Myocyte (in vitro differentiated cells): ENCODE results near the gene AKT3. TPM values are rescaled to one million over a fixed set of nuclear protein-coding genes. Genes with fewer than 3 reads are reported as not detected.

Experiments
- DNase-seq: peaks from one replicate; pipeline ENCODE4 v3.0.0-alpha.2; 2012; ENCODE audit warnings: low read depth
- total RNA-seq: library from RNA; depleted of rRNA; stranded (reverse); fragments of >200 nt; gene quantifications from 2 replicates; pipeline ENCODE4 v1.2.3, GENCODE V29; 2014

The AKT3 gene
- total RNA-seq, 1 donor from 2014 or later, result 9.4 TPM

- peak; percentile 19 for DNase-seq
Observed at GRCh38 chr1:243471754-243472745, 378.0 kb downstream of the AKT3 start.

GRCh38 chr1:243471026-243471685 lies 378.9 kb downstream of the AKT3 start:
- no peak for DNase-seq

DNA sequence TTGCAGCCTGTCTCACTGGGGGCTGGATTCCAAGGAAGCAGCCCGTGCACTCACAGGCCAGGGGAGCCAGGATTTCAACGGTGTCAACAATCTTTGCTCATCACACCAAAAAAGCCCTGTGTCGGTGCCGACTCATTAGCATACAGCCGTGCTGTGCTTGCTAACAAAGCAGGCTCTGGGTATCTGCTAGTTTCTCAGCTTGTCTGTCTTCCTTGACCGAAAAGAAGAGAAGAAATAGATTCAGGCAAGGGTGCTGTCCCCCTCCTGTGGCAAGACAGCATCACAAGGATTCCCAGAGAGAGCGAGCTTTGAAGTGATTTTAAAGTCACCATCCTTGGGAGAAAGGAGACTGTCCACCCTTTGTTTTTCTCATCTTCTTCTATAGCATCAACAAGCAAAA lies 379.5 kb downstream of the AKT3 start:
- DNase-seq, result no peak

DNA sequence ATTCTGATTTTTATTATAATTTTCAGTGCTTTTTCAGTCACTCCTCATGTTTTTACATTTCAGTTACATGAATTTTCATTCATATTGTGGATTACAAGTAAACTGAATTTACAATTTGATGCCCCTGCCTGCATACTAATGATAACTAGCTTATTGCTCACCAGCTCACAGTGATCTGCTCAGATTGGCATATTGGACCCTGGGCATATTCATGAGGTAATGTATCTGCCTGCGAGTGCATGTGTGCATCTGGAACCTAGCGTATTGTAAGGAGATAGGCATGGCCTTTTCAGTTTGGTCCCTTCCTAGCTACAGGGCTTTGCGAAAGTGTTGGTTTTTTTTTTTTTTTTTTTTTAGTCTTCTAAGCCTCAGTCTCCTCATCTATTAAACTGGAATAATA lies 380.5 kb downstream of the AKT3 start:
- DNase-seq, result no peak

DNA sequence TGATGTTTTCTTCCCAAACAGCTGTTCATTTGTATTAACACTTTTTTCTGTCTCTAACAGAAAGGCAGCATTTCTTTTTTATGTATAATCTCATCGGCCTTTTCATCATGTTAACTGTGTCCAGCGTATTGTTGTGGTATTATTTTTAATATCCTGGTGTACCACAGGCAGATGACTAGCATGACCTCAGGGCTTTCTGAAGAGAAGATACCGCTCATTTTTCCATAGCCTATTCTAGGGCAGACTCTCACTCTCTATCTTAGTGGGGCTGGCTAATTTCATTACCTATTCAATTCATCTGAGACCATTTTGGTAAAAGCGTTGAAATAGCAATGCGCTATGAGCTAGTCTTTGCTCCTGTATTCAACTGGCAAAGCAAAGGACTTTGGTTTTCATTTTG lies 384.3 kb downstream of the AKT3 start:
- DNase-seq, result peak; percentile 54

DNA sequence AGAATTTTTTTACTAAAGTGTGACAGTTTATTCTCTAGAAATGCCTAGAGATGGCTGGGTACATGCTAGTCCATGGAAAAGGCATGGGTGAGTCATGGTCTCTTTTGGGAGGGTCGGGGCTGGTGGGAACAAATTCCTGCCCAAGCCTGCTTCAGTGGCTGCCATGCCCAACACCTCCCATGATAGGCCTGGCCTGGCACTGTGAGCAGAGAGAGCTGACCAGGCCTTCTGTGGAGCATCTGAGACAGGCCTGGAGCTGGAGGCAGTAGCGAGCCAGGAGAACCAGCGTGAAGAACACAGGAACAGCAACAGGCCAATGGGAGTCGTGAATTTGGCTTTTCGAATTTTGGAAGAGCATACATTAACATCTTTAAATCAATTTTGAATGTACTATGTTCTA lies 385.0 kb downstream of the AKT3 start:
- peak; percentile 47 for DNase-seq

DNA sequence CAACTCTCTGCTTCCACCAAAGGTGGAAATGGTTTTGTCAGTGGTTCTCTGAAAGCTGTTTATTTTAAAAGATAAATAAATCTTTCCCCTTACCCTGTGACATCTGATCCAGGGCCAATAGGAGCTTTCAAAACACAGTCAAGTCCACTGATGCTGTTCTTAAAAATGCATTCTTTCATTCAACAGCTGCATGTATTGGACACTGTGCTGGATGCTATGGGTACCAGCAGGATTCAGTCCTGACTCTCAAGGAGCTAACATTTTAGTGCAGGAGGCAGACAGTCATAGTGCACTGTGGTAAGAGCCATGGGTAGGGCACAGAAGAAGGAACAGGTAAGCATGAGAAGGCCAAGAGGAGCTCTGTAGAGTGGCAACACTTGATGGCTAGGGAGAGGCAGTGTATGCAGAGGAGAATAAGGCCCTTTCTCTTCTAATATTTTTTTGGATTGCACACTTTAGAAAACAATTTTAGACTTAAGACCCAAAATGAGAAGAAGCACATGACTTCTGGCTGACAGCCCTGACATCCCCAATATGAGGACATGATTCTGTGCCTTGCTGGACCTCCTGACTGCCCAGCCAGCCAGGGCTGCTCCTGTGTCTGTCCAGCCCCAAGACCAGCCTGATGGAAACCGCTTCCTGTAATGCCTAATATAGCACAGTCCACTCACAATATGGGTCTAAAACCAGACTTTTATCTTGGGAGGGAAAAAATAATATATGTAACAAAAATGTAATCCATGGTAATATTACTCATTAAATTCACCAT lies 386.9 kb downstream of the AKT3 start:
- peak; percentile 11 for DNase-seq

DNA sequence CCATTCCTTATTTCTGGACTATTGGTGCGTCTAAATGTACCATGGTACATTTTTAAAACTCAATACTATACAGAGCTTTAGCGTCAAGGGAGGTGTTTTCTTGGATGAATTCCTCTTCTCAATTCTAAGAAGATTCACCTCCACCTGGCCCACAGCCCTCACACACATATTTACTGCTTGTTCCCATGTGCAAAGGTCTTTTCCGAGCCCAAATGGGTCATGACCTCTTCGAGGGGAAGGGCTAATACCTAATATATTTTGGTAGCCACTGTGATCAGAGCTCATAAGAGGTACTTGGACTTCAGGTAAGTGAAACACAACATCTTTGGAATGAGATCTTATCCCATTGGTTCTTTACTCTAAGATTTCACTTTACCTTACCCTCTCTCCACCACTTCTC lies 388.3 kb downstream of the AKT3 start:
- no peak for DNase-seq

GRCh38 chr1:243459059-243459458 lies 391.0 kb downstream of the AKT3 start:
- no peak for DNase-seq

GRCh38 chr1:243457363-243457982 lies 392.6 kb downstream of the AKT3 start:
- DNase-seq, result no peak

DNA sequence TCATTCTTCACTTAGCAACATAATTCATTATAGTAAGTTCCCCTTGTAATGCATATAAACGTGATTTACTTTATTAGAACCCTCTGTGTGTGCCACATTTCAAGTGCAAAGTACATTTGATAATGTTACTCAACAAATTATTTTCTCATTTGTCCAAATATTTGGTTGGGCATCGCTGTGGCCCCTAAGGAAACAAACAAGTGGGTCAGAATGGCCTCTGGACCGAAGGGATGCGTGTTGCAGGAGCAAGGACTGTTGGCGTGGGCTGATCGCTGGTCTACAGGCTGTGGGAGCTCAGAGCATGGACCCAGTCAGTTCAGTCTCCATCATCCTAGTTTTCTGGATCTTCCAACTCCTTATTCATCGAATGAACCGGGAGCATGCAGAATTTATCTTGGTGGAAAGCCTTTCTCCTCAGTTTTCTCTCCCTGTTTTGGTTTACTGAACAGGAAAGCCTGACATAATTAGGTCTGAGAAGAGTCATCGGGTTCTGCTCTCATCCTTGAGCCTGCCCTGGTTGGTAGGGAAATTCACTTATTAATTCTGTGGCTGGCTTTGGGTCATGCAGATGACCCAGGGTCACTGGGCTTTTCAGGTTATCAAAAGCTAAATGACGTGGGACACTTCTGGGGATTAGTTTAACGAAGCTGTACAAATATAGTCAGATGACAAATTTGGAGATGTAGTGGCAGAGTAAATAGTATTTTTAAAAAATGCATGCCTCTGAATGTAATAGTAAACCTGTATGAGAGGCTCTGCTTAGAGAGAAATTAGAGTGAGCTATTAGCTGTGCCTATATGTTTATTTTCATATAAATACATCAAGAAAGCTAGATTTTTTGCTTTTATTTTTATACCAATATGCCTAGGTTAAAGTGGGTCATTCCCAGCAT lies 394.0 kb downstream of the AKT3 start:
- no peak for DNase-seq

GRCh38 chr1:243454328-243454997 lies 395.6 kb downstream of the AKT3 start:
- no peak for DNase-seq

- DNase-seq, result no peak
Observed at GRCh38 chr1:243452092-243452491, 398.0 kb downstream of the AKT3 start.

DNA sequence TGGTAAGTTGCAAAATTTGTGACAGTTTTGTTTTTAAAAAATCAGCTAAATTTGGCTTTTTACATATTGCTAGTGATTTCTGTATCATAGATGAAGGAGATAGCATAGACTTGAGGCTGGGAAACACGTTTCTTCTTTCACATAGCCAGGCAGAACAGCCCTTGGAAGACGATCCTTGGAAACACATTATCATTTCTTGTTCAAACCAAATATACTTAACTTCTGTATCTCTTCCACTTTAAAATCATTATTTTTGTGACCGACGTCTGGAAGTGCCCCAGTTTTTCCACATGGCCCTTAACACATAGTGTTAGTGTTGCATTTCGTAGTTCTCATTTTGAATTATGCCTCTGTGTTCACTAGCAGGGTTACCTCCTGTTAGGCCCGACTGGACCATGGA lies 400.7 kb downstream of the AKT3 start:
- no peak for DNase-seq

DNA sequence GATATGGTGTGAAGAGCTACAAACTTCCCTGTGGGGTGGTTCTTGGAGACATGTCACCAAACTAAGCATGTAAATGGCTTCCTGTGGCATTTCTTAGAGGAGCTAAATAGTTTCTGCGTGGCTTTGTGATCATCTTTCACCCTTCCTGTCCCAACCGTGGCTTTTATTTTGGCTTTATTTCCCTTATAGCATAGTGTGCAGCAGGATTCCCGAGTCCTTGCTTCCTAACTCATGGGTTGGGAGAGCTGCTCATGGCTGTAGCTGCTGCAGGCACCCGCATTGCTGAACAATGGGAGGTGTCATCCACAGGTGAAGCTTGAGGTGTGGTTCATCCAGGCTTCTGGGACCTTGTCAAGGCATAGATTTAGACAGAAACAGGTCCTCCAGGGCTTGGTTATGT lies 402.2 kb downstream of the AKT3 start:
- DNase-seq, result peak; percentile 38

DNA sequence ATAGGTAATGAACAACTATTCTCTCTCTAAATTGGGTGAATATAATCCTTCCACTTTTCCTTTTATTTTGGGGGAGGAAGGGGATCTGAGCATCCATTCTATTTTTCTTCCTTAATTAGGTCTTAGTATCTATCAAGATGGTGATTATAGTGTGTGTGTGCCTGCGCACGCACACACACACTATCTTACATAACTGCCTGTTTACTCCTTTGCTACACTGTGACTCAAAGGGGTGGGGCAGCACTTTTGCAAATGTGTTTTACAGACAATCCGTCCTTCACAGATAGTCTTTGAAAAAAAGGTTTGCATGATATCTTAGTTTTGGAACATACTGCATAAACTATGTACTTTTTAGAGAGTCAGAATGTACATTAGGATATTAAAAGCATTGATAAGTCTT lies 402.7 kb downstream of the AKT3 start:
- peak; percentile 31 for DNase-seq

DNA sequence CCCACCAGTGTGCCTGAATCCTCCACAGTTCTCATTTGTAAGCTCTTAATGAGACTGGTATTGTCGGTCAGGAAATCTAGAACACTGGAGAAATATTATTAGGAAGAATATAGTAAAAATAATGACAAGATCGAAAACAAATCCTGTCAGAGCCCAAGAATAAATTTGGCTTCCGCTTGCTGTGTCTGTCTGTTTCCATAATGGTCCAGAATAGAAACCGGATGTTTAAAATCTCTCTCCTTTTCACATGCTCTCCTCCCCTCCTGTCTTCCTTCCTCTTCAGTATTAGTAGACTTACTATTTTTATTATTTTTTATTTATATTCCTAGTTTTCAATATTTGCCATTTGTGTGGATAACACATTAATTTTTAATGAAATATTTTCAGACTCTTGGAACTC lies 406.5 kb downstream of the AKT3 start:
- DNase-seq, result no peak

DNA sequence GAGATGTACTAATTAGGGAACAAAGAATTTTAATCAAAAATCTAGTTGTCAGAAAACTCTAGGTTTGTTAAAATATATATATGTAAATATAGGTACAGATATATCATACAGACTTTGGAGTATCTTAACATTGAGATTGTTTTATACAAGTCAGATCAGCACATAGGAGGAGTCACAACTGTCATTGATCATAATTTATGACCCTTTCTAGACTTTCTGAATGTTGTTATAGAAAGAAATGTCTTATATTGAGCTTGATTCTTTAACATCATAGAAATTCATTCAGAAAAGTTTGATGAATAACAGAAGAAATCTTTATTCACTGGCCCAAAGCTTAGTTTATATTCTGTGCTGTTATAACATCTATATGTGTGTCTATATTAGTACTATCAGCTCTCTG lies 408.4 kb downstream of the AKT3 start:
- no peak for DNase-seq

- DNase-seq, result no peak
Observed at GRCh38 chr1:243440406-243440805, 409.6 kb downstream of the AKT3 start.

GRCh38 chr1:243438815-243439214 lies 411.2 kb downstream of the AKT3 start:
- DNase-seq, result no peak
